ENCODE measurements around the gene RAMP3.

GRCh38 chr7:45203036-45203435 lies 45.4 kb downstream of the RAMP3 start:
- no peak for TF ChIP-seq CTCF (IDR thresholded peaks at IDR 0.05)
- TF ChIP-seq EP300 (IDR thresholded peaks at IDR 0.05) = no peak
- TF ChIP-seq POLR2A (IDR thresholded peaks at IDR 0.05) = no peak
